GM18868 (cell line): ENCODE results near the gene SIDT2.

Experiments
- ATAC-seq: cut with Tn5 transposase; IDR thresholded peaks from one replicate; pipeline ENCODE4 v1.9.1; 2021; ENCODE audit warnings: mild to moderate bottlenecking, moderate library complexity; ENCODE audit not compliant: unreplicated experiment

SIDT2 gene

GRCh38 chr11:117188620-117189081 is 10.1 kb downstream of the SIDT2 start:
- ATAC-seq = no peak

- peak; percentile 48 for ATAC-seq
Observed at GRCh38 chr11:117189191-117189940, 10.8 kb downstream of the SIDT2 start.

- no peak for ATAC-seq
Observed at GRCh38 chr11:117189941-117190544, 11.5 kb downstream of the SIDT2 start.

- ATAC-seq = no peak
Observed at GRCh38 chr11:117191680-117192400, 13.3 kb downstream of the SIDT2 start.

- no peak for ATAC-seq
Observed at GRCh38 chr11:117192401-117192875, 13.9 kb downstream of the SIDT2 start.

- no peak for ATAC-seq
Observed at GRCh38 chr11:117193130-117194020, 14.8 kb downstream of the SIDT2 start.

GRCh38 chr11:117194267-117194666 is 15.7 kb downstream of the SIDT2 start:
- no peak for ATAC-seq

GRCh38 chr11:117195258-117195657 is 16.7 kb downstream of the SIDT2 start:
- ATAC-seq = no peak

- ATAC-seq = no peak
Observed at GRCh38 chr11:117195761-117196160, 17.2 kb downstream of the SIDT2 start.

GRCh38 chr11:117197006-117197405 is 18.5 kb downstream of the SIDT2 start:
- no peak for ATAC-seq

GRCh38 chr11:117197516-117198456 is 19.2 kb downstream of the SIDT2 start:
- no peak for ATAC-seq

GRCh38 chr11:117198613-117199012 is 20.1 kb downstream of the SIDT2 start:
- no peak for ATAC-seq

- no peak for ATAC-seq
Observed at GRCh38 chr11:117199053-117199915, 20.7 kb downstream of the SIDT2 start, which contains the start of gene TAGLN. Gene TAGLN (plus strand): TSS chr11:117199370. CDS start chr11:117203014, 3,644 bp downstream.

- ATAC-seq = no peak
Observed at GRCh38 chr11:117199916-117200812, 21.6 kb downstream of the SIDT2 start.

GRCh38 chr11:117200813-117201657 is 22.5 kb downstream of the SIDT2 start:
- ATAC-seq = no peak

- ATAC-seq = no peak
Observed at GRCh38 chr11:117201658-117202305, 23.2 kb downstream of the SIDT2 start.
